HG02938 (cell line): Measurements from ENCODE around the gene SMIM29.

ENCODE experiments used
- ATAC-seq: cut with Tn5 transposase; IDR thresholded peaks from one replicate; pipeline ENCODE4 v1.9.1; 2021; ENCODE audit warnings: mild to moderate bottlenecking, moderate library complexity; ENCODE audit not compliant: unreplicated experiment

Gene SMIM29

GRCh38 chr6:34241351-34242215 is 7.2 kb downstream of the SMIM29 start:
- no peak for ATAC-seq

GRCh38 chr6:34240329-34241248 is 8.2 kb downstream of the SMIM29 start:
- ATAC-seq: no peak

- ATAC-seq: no peak
Measured at GRCh38 chr6:34239893-34240292, 8.9 kb downstream of the SMIM29 start.

DNA sequence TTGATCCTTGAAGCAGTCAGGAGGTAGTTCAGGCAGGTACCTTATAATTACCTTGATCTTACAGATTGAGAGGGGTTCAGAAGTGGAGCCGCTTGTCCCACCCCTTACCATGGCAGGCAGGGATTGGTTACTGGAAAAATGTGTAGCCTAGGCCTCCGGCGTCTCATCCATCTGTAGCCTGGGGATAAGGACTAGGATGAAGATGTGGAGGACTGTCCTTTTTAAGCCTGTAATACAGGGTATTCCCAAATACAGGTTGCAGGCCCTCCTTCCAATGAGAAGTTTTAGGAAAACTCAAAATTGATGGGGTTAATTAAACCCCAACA is 9.3 kb downstream of the SMIM29 start:
- ATAC-seq: no peak

DNA sequence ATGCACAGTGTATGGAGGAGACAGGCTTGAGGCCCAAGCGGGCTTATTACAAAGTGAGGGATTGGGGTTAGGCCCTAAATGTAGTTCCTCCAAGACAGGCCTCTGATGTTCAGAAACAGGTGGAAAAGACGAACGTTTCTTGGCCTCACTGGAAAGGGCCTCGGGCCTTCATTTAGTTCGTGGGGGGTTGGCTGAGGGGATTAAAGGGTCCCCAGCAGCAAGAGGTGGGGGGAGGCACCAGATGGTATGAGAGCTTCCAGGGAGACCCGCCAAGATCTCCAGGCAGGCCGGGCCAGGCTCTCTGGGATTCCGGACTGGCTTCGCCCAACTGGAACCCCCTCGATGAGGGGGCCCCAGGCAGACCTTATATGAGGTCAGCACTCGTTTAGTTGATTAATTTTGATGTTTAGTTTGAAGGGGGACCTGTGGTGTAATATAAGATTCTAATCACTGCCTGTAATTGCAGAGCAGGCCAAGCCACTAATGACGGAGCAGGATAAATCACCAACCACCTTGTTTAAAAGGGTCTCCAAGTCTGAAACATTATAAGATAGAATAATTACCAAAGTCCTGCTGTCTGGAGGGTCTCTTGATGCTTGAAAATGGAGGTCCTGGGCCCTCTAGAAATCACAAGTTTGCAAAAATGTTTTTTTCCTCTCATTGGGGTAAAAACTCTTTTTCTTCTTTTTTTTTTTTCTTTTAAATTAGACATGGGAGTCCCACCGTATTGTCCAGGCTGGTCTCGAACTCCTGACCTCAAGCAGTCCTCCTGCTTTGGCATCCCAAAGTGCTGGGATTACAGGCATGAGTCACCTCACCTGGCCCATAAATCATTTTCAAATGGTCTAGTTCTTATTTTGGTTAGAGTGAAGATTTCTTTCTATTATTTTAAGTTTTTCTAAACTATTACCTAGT is 10.0 kb downstream of the SMIM29 start:
- no peak for ATAC-seq

DNA sequence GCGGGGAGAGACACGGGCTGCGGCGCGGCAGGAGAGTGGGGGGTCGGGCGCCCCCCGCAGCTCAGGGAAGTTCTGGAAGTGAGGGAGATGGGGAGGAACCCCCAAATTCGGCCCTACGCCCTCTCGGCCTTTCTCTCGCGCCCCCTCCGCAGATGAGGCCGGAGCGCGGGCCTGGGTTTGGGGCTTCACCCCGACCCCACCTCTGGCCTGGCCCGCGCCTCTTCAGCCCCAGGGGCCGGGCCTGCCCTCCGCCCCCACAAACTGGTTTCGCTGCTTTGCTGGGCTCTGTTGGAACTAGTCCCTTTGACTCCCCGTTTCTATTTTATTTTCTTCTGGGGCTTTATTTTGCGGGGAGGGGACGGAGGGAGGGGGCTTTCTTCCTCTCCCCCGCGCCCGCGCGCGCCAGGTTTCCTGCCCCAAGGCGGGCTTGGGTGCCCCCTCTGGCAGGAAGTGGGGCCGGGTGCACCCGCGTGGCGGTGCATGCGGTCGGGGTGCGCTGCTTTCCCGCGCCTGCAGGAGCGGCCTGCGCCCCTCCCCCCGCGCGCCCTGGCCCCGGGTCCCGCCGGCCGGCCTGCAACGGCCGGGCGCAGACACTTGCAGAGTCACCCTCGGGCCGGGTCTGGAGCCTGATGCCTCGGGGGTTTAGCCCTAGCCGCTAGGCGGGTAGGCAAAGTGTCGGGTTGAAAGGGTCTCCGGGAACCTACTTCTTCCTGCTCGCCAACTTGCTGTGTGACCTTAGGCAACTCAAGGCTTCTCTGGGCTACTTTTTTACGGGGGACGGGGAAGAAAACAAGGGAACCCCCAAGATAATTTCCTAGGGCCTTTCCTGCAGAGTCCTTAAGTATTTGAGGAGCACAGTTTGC is 10.9 kb downstream of the SMIM29 start:
- no peak for ATAC-seq

- ATAC-seq: no peak
Measured at GRCh38 chr6:34237316-34237721, 11.5 kb downstream of the SMIM29 start.

GRCh38 chr6:34236443-34237315 is 12.1 kb downstream of the SMIM29 start, which contains the start of gene HMGA1:
Gene HMGA1 (plus strand): TSS chr6:34236873. CDS start chr6:34240781, 3,908 bp downstream.
- ATAC-seq: peak; percentile 59

GRCh38 chr6:34236131-34236442 is 12.7 kb downstream of the SMIM29 start:
- no peak for ATAC-seq

GRCh38 chr6:34235307-34236130 is 13.3 kb downstream of the SMIM29 start:
- ATAC-seq: no peak

DNA sequence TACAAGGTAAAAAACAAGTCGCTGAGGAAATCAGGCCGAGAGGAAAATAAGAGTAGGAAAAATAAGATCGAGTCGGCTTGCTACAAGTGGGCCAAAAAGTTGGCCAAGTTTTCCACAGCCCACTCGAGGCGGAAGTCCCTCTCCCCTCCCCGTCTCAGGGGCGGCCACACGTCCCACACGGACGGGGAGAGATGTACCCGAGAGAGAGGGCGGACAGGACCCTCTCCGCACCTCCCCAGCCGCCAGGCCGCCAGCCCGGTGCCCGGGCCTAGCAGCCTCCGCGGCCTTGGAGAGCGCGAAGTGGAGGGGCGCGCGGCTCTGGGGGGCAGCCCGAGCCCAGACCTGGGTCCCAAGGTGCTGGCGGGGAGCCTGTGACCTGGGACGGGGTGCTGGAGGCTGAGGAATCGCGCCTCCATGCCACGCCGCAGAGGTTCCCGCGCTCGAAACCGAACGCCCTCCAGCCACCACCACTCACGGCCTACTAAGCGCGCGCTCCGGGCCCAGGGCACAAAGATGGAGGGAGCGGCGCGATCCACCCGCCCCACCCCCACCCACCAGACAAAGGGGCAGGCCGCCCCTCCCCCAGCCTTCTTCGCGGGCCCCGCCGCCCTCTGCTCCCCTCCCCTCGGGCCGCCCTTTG is 14.0 kb downstream of the SMIM29 start:
- ATAC-seq: no peak

DNA sequence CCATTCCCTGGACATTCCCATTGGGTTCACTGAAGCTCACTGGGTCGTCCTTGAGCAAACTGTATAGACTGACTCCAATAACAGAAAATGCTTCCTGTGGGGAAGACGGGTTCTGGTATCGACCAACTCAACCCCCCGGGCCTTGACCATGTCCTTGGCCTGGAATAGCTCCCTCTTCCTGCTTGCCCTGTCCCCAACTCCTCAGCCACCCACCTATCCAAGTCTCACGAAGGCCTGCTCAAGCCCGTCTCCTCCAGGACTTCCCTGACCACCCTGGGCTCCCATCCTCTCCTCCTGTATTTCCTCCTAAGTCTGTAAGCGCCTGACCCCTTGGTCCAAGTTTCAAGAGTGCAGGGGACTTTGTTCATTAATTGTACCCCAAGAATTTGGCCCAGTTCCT is 14.9 kb downstream of the SMIM29 start:
- ATAC-seq: no peak

- ATAC-seq: no peak
Measured at GRCh38 chr6:34232901-34233300, 15.9 kb downstream of the SMIM29 start.

DNA sequence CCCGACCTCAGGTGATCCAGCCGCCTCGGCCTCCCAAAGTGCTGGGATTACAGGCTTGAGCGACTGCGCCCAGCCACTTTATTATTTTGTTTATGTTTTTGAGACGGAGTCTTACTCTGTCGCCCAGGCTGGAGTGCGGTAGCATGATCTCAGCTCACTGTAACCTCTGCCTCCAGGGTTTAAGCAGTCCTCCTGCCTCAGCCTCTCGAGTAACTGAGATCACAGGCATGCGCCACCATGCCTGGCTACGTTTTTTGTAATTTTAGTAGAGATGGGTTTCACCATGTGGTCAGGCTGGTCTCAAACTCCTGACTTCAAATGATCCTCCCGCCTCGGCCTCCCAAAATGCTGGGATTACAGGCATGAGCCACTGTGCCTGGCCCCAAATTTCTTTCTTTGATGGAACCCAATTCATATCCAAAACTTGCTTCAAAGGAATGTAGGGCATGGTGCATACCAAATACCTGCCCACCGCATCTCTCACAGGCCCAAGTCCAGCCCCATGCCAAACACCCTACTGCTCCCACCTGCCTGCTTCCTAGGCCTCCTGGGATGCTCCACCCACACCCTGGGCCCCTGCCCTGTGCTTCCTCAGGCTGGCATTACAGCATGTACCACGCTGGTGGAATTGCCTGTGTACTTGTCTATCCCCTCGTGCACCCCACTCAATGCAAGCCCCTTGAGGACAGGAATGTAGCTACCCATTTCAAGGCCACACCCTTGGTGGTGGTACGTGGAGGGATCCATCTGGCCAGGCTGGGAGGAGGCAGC is 17.1 kb downstream of the SMIM29 start:
- ATAC-seq: no peak

DNA sequence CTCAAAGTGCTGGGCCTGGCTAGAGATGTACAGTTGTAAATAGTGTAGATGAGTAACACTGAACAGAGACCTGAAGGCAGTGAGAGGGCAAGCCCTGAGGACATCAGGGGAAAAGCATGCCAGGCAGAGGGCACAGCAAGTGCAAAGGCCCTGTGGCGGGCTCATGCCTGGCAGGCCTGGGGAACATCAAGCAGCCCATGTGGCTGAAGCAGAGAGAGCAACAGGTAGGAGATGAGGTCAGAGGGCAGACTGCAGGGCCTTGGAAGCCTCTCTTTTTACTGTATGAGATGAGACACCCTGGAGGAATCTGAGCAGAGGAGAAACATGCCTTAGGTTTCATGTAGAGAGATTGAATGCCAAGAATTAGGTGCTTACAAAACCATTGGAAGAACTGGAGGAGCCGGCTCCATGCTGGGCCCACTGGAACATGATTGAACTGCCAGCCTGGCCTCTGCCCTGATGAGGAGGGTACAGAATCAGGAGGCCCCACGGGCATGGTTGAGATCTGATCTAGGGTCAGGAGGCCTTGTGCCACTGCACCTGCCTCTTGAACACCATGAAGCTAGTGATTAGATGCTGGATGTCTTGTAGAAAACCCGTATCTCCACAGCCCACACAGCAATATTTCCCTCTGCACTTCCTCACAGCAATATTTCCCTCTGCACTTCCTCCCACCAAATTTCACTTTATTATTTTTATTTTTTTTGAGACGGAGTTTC is 18.0 kb downstream of the SMIM29 start:
- no peak for ATAC-seq

DNA sequence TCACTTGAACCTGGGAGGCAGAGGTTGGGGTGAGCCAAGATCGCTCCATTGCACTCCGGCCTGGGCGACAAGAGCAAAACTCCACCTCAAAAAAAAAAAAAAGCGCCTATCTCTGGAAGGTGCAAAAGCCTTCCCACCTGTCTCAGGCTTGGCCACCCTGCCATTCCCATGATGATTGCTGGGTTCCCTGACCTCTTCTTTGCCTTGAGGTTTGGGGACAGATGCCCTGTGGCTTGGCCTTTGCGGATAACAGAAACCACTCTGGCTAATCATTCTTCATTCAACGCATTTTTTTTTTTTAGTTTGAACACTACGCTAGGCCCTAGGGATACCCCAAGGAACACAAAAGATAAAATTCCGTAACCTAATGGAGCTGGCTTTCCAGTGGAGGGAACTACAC is 18.9 kb downstream of the SMIM29 start:
- no peak for ATAC-seq
